H4 (cell line): ENCODE measurements around the gene PPFIA3. TPM values are rescaled to one million over a fixed set of nuclear protein-coding genes. Genes with fewer than 3 reads are reported as not detected.

ENCODE experiments used
- DNase-seq: peaks from one replicate; pipeline ENCODE4 v3.0.0-alpha.2; 2015; ENCODE audit warnings: low spot score
- total RNA-seq: library from RNA; depleted of rRNA; stranded (reverse); fragments of >200 nt; shearing (Covaris generic); gene quantifications from 2 replicates; pipeline ENCODE4 v1.2.3, GENCODE V29; 2014; rRNA removed

The PPFIA3 gene
- 5.4 and 6.9 TPM in 2 replicates for total RNA-seq

GRCh38 chr19:49119411-49120324 lies at the start of gene PPFIA3:
TSS of gene PPFIA3 (plus strand) at chr19:49119544. CDS start at chr19:49127874, 8,330 bp downstream.
- DNase-seq, result peak; percentile 52

- DNase-seq, result no peak
These were observed 48.9 kb upstream of the PPFIA3 start for GRCh38 chr19:49070416-49070815.

- no peak for DNase-seq
These were observed 47.3 kb upstream of the PPFIA3 start for GRCh38 chr19:49071860-49072547.

GRCh38 chr19:49073514-49074378 lies 45.6 kb upstream of the PPFIA3 start:
- DNase-seq, result peak; percentile 58

- DNase-seq, result peak; percentile 67
These were observed 44.5 kb upstream of the PPFIA3 start for GRCh38 chr19:49074869-49075268.

- no peak for DNase-seq
These were observed 39.0 kb upstream of the PPFIA3 start for GRCh38 chr19:49080392-49080791.

GRCh38 chr19:49081273-49081672 lies 38.1 kb upstream of the PPFIA3 start:
- DNase-seq, result no peak

- no peak for DNase-seq
These were observed 34.9 kb upstream of the PPFIA3 start for GRCh38 chr19:49084206-49085019.

GRCh38 chr19:49085020-49085867 lies 34.1 kb upstream of the PPFIA3 start, which contains the start of gene SNRNP70:
TSS of gene SNRNP70 (plus strand) at chr19:49085451. CDS start at chr19:49086415, 964 bp downstream.
- DNase-seq, result peak; percentile 99

GRCh38 chr19:49085868-49086232 lies 33.5 kb upstream of the PPFIA3 start:
- no peak for DNase-seq

- no peak for DNase-seq
These were observed 33.0 kb upstream of the PPFIA3 start for GRCh38 chr19:49086296-49086695.

- DNase-seq, result no peak
These were observed 27.8 kb upstream of the PPFIA3 start for GRCh38 chr19:49091391-49092038.

GRCh38 chr19:49092686-49093085 lies 26.7 kb upstream of the PPFIA3 start:
- DNase-seq, result no peak

- no peak for DNase-seq
These were observed 24.6 kb upstream of the PPFIA3 start for GRCh38 chr19:49094505-49095482.

- DNase-seq, result peak; percentile 83
These were observed 21.7 kb upstream of the PPFIA3 start for GRCh38 chr19:49097453-49098288.

GRCh38 chr19:49098795-49099194 lies 20.5 kb upstream of the PPFIA3 start:
- no peak for DNase-seq

- DNase-seq, result no peak
These were observed 18.2 kb upstream of the PPFIA3 start for GRCh38 chr19:49101160-49101559.
